Gastroesophageal sphincter (tissue), 3 donors: Measurements from ENCODE around the gene ST8SIA5.

Source experiments
- CTCF ChIP-seq, 4 experiments: fragments of 200-600 bp in 2 of 4; fragments of 450-650 bp in 2 of 4; sonication (generic) in 1 of 4; IDR thresholded peaks; one replicate each; pipeline ENCODE4 v1.5.1; 2017 to 2019; ENCODE audit warnings: antibody characterized with exemption in 4 of 4, mild to moderate bottlenecking in 2 of 4, moderate library complexity in 2 of 4
- POLR2A ChIP-seq, 2 donors: fragments of 450-650 bp; IDR thresholded peaks; one replicate each; pipeline ENCODE4 v1.6.1; 2017; ENCODE audit warnings: antibody characterized with exemption in 2 of 2, mild to moderate bottlenecking in 2 of 2, moderate library complexity in 1 of 2

GRCh38 chr18:46680784-46681695 lies 75.8 kb downstream of the ST8SIA5 start:
- TF ChIP-seq CTCF (IDR thresholded peaks at IDR 0.05) (no peak), POLR2A (IDR thresholded peaks at IDR 0.05) (no peak)
